SK-N-DZ (cell line): ENCODE measurements around the gene NAV1.
A peak's percentile ranks its signal among the peaks of the same experiment; 100 is the strongest.
"Not testable (repeated sequence)": the region's sequence is repeated elsewhere in the genome, so short reads cannot be mapped to it uniquely, and the experiment has no call there.

Experiments used
- DNase-seq: peaks from one replicate; pipeline ENCODE4 v3.0.0-alpha.2; 2015; ENCODE audit warnings: low spot score

Gene NAV1

GRCh38 chr1:201544710-201545109 is 5.8 kb downstream of the NAV1 start:
- DNase-seq = no peak

GRCh38 chr1:201545851-201546492 is 7.0 kb downstream of the NAV1 start:
- no peak for DNase-seq

- DNase-seq = not testable (repeated sequence)
These were observed 10.6 kb downstream of the NAV1 start for GRCh38 chr1:201549522-201549921.

GRCh38 chr1:201551096-201551495 is 12.2 kb downstream of the NAV1 start:
- DNase-seq = no peak

GRCh38 chr1:201551877-201552731 is 13.2 kb downstream of the NAV1 start:
- DNase-seq = no peak

GRCh38 chr1:201552941-201553351 is 14.0 kb downstream of the NAV1 start:
- no peak for DNase-seq

- no peak for DNase-seq
These were observed 14.7 kb downstream of the NAV1 start for GRCh38 chr1:201553496-201554189.

GRCh38 chr1:201554190-201554600 is 15.3 kb downstream of the NAV1 start:
- DNase-seq = no peak

- DNase-seq = no peak
These were observed 16.1 kb downstream of the NAV1 start for GRCh38 chr1:201554789-201555592.

- DNase-seq = no peak
These were observed 16.6 kb downstream of the NAV1 start for GRCh38 chr1:201555593-201555945.

GRCh38 chr1:201556841-201557571 is 18.1 kb downstream of the NAV1 start:
- DNase-seq = no peak

- DNase-seq = no peak
These were observed 18.6 kb downstream of the NAV1 start for GRCh38 chr1:201557572-201557958.

GRCh38 chr1:201559679-201560162 is 20.8 kb downstream of the NAV1 start:
- DNase-seq = peak; percentile 74

- no peak for DNase-seq
These were observed 21.6 kb downstream of the NAV1 start for GRCh38 chr1:201560328-201561194.

- DNase-seq = no peak
These were observed 22.3 kb downstream of the NAV1 start for GRCh38 chr1:201561195-201561564.

GRCh38 chr1:201561601-201562000 is 22.7 kb downstream of the NAV1 start:
- no peak for DNase-seq

GRCh38 chr1:201562257-201562656 is 23.3 kb downstream of the NAV1 start:
- DNase-seq = no peak

GRCh38 chr1:201562659-201563405 is 23.9 kb downstream of the NAV1 start:
- no peak for DNase-seq

- DNase-seq = no peak
These were observed 24.5 kb downstream of the NAV1 start for GRCh38 chr1:201563406-201563780.
